Prostate gland (tissue), 2 donors: ENCODE data around the gene SLC9C2. TPM values are rescaled to one million over a fixed set of nuclear protein-coding genes. Genes with fewer than 3 reads are reported as not detected.
"Not testable (repeated sequence)": the region's sequence is repeated elsewhere in the genome, so short reads cannot be mapped to it uniquely, and the experiment has no call there.

Experiments used
- DNase-seq: peaks from one replicate; pipeline ENCODE4 v3.0.0-alpha.2; 2019; ENCODE audit warnings: low spot score
- H3K27ac ChIP-seq, 2 donors: fragments of 200-600 bp; sonication (generic); 2 replicates each; pipeline ENCODE4 v1.5.1; 2017 to 2019
- H3K27me3 ChIP-seq: fragments of 200-600 bp; sonication (generic); replicated peaks from 2 replicates; pipeline ENCODE4 v1.5.1; 2019; ENCODE audit not compliant: insufficient read depth
- H3K36me3 ChIP-seq, 2 donors: fragments of 200-600 bp; sonication (generic); 1 replicate in 1 of 2; 2 replicates in 1 of 2; pipeline versions ENCODE4 v1.5.1 to v1.8.1; 2017 to 2019
- H3K4me1 ChIP-seq: fragments of 200-600 bp; sonication (generic); replicated peaks from 2 replicates; pipeline ENCODE4 v1.5.1; 2019
- H3K4me3 ChIP-seq, 2 donors: fragments of 200-600 bp; sonication (generic); 2 replicates each; pipeline ENCODE4 v1.5.1; 2017 to 2019
- H3K9me3 ChIP-seq: fragments of 200-600 bp; sonication (generic); 2 replicates; pipeline ENCODE4 v1.5.1; 2017
- CTCF ChIP-seq, 4 experiments: fragments of 200-600 bp in 2 of 4; fragments of 450-650 bp in 2 of 4; sonication (generic) in 2 of 4; IDR thresholded peaks; 1 replicate in 3 of 4; 2 replicates in 1 of 4; pipeline ENCODE4 v1.5.1; 2016 to 2019; ENCODE audit warnings: antibody characterized with exemption in 4 of 4, mild to moderate bottlenecking in 2 of 4, moderate library complexity in 2 of 4
- POLR2A ChIP-seq: fragments of 450-650 bp; IDR thresholded peaks from one replicate; pipeline ENCODE4 v1.6.1; 2016; ENCODE audit warnings: antibody characterized with exemption, mild to moderate bottlenecking
- POLR2AphosphoS5 ChIP-seq: sonication (generic); formaldehyde crosslinking; IDR thresholded peaks from one replicate; pipeline ENCODE4 v1.6.1; 2017; ENCODE audit warnings: antibody characterized with exemption
- WGBS: methylation state at CpG from one replicate; pipeline ENCODE4 v1.1.5; 2018; 5-methylcytosine and 5-hydroxymethylcytosine counted together
- intact Hi-C: fragments of 100-400 bp; cut with DNase I; formaldehyde crosslinking; loops from one replicate; pipeline ENCODE4 v1.14.2; 2022
- total RNA-seq, 2 donors: library from RNA; depleted of rRNA; stranded (reverse); fragments of >200 nt; gene quantifications; one replicate each; pipeline ENCODE4 v1.1.0, GENCODE V29; 2016

Gene SLC9C2
- total RNA-seq, 2 donors from 2014 or later: 40.6 TPM; not detected in 1

- peak overlapping the region; percentile 73 to 97 for H3K4me3 ChIP-seq
- WGBS: 32% methylated on average over 5 of the region's 5 CpGs
- TF ChIP-seq POLR2AphosphoS5 (no peak), CTCF (IDR thresholded peaks at IDR 0.05) (no peak), POLR2A (no peak)
- H3K27ac ChIP-seq: peak overlapping the region; percentile 87 to 90
- no peaks in the 10 kb centered on the region for H3K36me3 ChIP-seq
- intact Hi-C loops: loop anchor here (2.0 to 10.0 kb wide), 2 partner anchors 349 to 941 kb away; partner anchors contain the start of genes CENPL, DARS2 and SUCO
- no peak for DNase-seq
- H3K27me3 ChIP-seq: no peaks in the 10 kb centered on the region
- H3K9me3 ChIP-seq: no peaks in the 10 kb centered on the region
- H3K4me1 ChIP-seq: peaks cover 11% of the 10 kb centered on the region
Measured at GRCh38 chr1:173476197-173476664, 126.6 kb downstream of the SLC9C2 start.

- no peak for TF ChIP-seq CTCF (IDR thresholded peaks at IDR 0.05)
- no peak for TF ChIP-seq POLR2A
- TF ChIP-seq POLR2AphosphoS5: no peak
- peak; percentile 22 for DNase-seq
- intact Hi-C loops: loop anchor here (2.0 to 10.0 kb wide), 2 partner anchors 349 to 941 kb away; partner anchors contain the start of genes CENPL, DARS2 and SUCO
- 11% methylated on average over 5 of the region's 5 CpGs for WGBS
- peak overlapping the region; percentile 73 to 97 for H3K4me3 ChIP-seq
- peak overlapping the region; percentile 87 to 90 for H3K27ac ChIP-seq
- no peaks in the 10 kb centered on the region for H3K27me3 ChIP-seq
- peaks cover 11% of the 10 kb centered on the region for H3K4me1 ChIP-seq
- H3K9me3 ChIP-seq: no peaks in the 10 kb centered on the region
- no peaks in the 10 kb centered on the region for H3K36me3 ChIP-seq
Measured at GRCh38 chr1:173475564-173476196, 127.2 kb downstream of the SLC9C2 start.

GRCh38 chr1:173474780-173475421 lies 128.0 kb downstream of the SLC9C2 start:
- peak overlapping the region; percentile 87 to 90 for H3K27ac ChIP-seq
- WGBS: 26% methylated on average over 17 of the region's 17 CpGs
- not testable (repeated sequence) for H3K9me3 ChIP-seq, H3K27me3 ChIP-seq, H3K36me3 ChIP-seq, DNase-seq
- intact Hi-C loops: loop anchor here (10.0 kb wide), 1 partner anchor 940 kb away; the partner anchor contains the start of gene SUCO
- H3K4me3 ChIP-seq: peak overlapping the region; percentile 73 to 97
- H3K4me1 ChIP-seq: peaks cover 11% of the 10 kb centered on the region

GRCh38 chr1:173474097-173474779 lies 128.6 kb downstream of the SLC9C2 start:
- no peak overlapping the region for H3K4me3 ChIP-seq

More at GRCh38 chr1:173474097-173474779, 128.6 kb downstream of the SLC9C2 start:
- Histone ChIP-seq H3K27ac (peak overlapping the region; percentile 87 to 90), H3K36me3 (no peaks in the 10 kb centered on the region), H3K4me1 (peaks cover 11% of the 10 kb centered on the region), H3K9me3 (no peaks in the 10 kb centered on the region), H3K27me3 (no peaks in the 10 kb centered on the region)
- 32% methylated on average over 5 of the region's 5 CpGs for WGBS
- no peak for TF ChIP-seq CTCF (IDR thresholded peaks at IDR 0.05)
- no peak for TF ChIP-seq POLR2A
- no peak for TF ChIP-seq POLR2AphosphoS5
- DNase-seq: peak; percentile 27
- intact Hi-C loops: loop anchor here (10.0 kb wide), 1 partner anchor 939 kb away; the partner anchor contains the start of gene SUCO
